GM21381 (cell line): ENCODE measurements around the gene CCL25.

Experiments
- ATAC-seq: cut with Tn5 transposase; IDR thresholded peaks from one replicate; pipeline ENCODE4 v1.9.1; 2021; ENCODE audit warnings: mild to moderate bottlenecking, moderate library complexity; ENCODE audit not compliant: unreplicated experiment

CCL25 gene

GRCh38 chr19:8109455-8109854 is 56.9 kb downstream of the CCL25 start:
- no peak for ATAC-seq

DNA sequence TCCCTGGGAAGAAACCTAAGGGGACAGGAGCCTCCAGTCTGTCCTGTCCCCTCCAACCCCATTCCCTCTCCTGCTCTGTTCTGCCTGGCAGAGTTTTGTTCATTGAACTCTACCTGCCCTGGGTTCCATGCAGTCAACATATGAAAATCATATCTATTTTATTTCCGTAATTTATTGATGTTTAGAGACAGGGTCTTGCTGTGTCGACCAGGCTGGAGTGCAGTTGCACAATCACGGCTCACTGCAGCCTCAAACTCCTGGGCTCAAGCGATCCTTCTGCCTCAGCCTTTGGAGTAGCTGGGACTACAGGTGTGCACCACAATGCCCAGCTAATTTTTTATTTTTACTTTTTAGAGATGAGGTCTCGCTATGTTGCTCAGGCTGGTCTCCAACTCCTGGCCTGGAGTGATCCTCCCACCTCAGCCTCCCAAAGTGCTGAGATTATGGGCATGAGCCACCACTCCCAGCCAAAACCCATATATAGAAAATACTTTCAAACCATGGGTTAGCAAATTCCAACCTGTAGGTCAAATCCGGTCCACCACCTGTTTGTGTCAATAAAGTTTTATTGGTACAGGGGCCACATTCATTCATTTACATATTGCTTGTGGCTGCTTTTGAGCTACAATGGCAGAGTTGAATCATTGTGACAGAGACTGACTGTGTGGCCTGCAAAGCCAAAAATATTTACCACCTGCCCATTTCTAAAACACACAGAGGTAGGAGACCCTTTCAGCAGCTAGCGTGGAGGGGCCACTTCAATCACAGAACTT is 57.5 kb downstream of the CCL25 start:
- ATAC-seq = no peak

GRCh38 chr19:8110931-8111330 is 58.4 kb downstream of the CCL25 start:
- ATAC-seq = no peak

DNA sequence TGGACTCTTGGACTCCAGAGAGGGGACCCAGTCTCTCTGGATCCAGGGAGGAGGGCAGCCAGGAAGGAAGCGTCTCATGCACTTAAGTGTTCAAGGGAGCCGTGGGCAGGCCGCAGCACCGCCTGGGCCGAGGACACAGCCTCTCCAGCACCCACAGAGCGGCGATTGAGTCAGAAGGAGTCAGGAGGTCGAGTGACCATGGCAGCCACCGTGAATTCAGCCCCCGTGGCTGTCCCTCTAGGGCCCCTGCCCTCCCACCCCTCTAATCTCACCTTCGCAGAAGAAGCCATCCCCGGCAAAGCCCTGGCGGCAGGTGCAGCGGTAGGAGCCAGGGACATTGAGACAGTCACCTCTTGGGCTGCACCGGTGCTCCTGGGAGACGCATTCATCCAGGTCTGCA is 58.8 kb downstream of the CCL25 start:
- no peak for ATAC-seq
